Keratinocyte (primary cell): ENCODE data around the gene MFAP3L. TPM values are rescaled to one million over a fixed set of nuclear protein-coding genes. Genes with fewer than 3 reads are reported as not detected.

ENCODE experiments used
- DNase-seq: peaks from one replicate; pipeline ENCODE4 v3.0.0-alpha.2; 2011; ENCODE audit warnings: low read depth, missing footprints, low spot score
- FAIRE-seq: peaks from 2 replicates; lab custom pipeline; 2011; peaks lifted over from hg19 to GRCh38; lab: Jason Lieb, UNC
- H2AFZ ChIP-seq: 2 replicates; pipeline ENCODE4 v1.6.0; 2012; ENCODE audit warnings: low read length, control low read depth, inconsistent platforms; ENCODE audit not compliant: control insufficient read depth
- H3K27ac ChIP-seq: 2 replicates; pipeline ENCODE4 v1.5.1; 2011; ENCODE audit warnings: low read length; ENCODE audit not compliant: control insufficient read depth, insufficient read depth
- H3K27me3 ChIP-seq: 3 replicates; pipeline ENCODE4 v1.6.0; 2011; ENCODE audit warnings: low read length; ENCODE audit not compliant: control insufficient read depth, insufficient read depth; ENCODE audit errors: extremely low read depth
- H3K36me3 ChIP-seq, 2 experiments: 2 replicates in 1 of 2; 3 replicates in 1 of 2; pipeline ENCODE4 v1.5.1; 2011; ENCODE audit warnings: low read length in 2 of 2, mild to moderate bottlenecking in 1 of 2; ENCODE audit not compliant: control insufficient read depth in 2 of 2, insufficient read depth in 2 of 2; ENCODE audit errors: extremely low read depth in 1 of 2
- H3K4me1 ChIP-seq: 3 replicates; pipeline ENCODE4 v1.5.1; 2011; ENCODE audit warnings: low read length; ENCODE audit not compliant: control insufficient read depth, insufficient read depth; ENCODE audit errors: extremely low read depth
- H3K4me2 ChIP-seq: 3 replicates; pipeline ENCODE4 v1.6.0; 2011; ENCODE audit warnings: low read depth, low read length; ENCODE audit not compliant: control insufficient read depth, insufficient read depth; ENCODE audit errors: extremely low read depth
- H3K4me3 ChIP-seq, 3 experiments: fragments of 200-600 bp in 1 of 3; sonication (generic) in 1 of 3; 2 replicates in 2 of 3; 3 replicates in 1 of 3; pipeline ENCODE4 v1.5.1; 2011 to 2016; ENCODE audit warnings: low read length in 3 of 3, mild to moderate bottlenecking in 3 of 3, control low read depth in 2 of 3, inconsistent platforms in 1 of 3, low read depth in 1 of 3, mixed read lengths in 1 of 3, mixed run types in 1 of 3, moderate library complexity in 1 of 3; ENCODE audit not compliant: control insufficient read depth in 2 of 3, insufficient read depth in 2 of 3; ENCODE audit errors: extremely low read depth in 1 of 3
- H3K79me2 ChIP-seq: 2 replicates; pipeline ENCODE4 v1.6.0; 2012; ENCODE audit warnings: low read length; ENCODE audit not compliant: control insufficient read depth, insufficient read depth
- H3K9ac ChIP-seq: 3 replicates; pipeline ENCODE4 v1.6.0; 2011; ENCODE audit warnings: low read length; ENCODE audit not compliant: control insufficient read depth, insufficient read depth; ENCODE audit errors: extremely low read depth
- H3K9me1 ChIP-seq: 3 replicates; pipeline ENCODE4 v1.6.0; 2011; ENCODE audit warnings: low read length; ENCODE audit not compliant: control insufficient read depth, insufficient read depth; ENCODE audit errors: extremely low read depth
- H3K9me3 ChIP-seq: 2 replicates; pipeline ENCODE4 v1.5.1; 2012; ENCODE audit warnings: low read depth, low read length; ENCODE audit not compliant: control insufficient read depth
- H4K20me1 ChIP-seq: 3 replicates; pipeline ENCODE4 v1.6.0; 2011; ENCODE audit warnings: low read length; ENCODE audit not compliant: control insufficient read depth, insufficient read depth; ENCODE audit errors: extremely low read depth
- EZH2 ChIP-seq: IDR thresholded peaks from one replicate; pipeline ENCODE4 v1.6.1; 2012; ENCODE audit warnings: inconsistent platforms, mild to moderate bottlenecking, low read length, moderate library complexity
- dilution Hi-C: fragments of 300-500 bp; cut with MboI; formaldehyde crosslinking; loops from one replicate; pipeline ENCODE4 v1.7.0; 2020; ENCODE audit warnings: low sequenced_read_pairs; ENCODE audit not compliant: extremely low pct_ligation_motif_present
- polyA plus RNA-seq, 5 experiments: library from polyadenylated mRNA; depleted of rRNA in 3 of 5; stranded (reverse) in 3 of 5; stranded (forward) in 1 of 5; unstranded in 1 of 5; fragments of >200 nt; gene quantifications; 1 replicate in 1 of 5; 2 replicates in 3 of 5; 3 replicates in 1 of 5; pipeline versions ENCODE4 v1.2.1 to v1.2.3, GENCODE V29; 2011 to 2012; ENCODE audit warnings: missing spikeins in 2 of 5, low read depth in 1 of 5, low replicate concordance in 1 of 5
- TF ChIP-seq, protein P1 (sequence below), 3 experiments: IDR thresholded peaks in 1 of 3; conservative IDR thresholded peaks in 1 of 3; optimal IDR thresholded peaks in 1 of 3; 2 replicates in 2 of 3; 3 replicates in 1 of 3; pipeline versions ENCODE3 to v1.5.1; 2011; ENCODE audit warnings: low read length in 3 of 3, mild to moderate bottlenecking in 3 of 3, moderate library complexity in 2 of 3, control low read depth in 1 of 3, inconsistent platforms in 1 of 3; ENCODE audit not compliant: insufficient read depth in 2 of 3; ENCODE audit errors: extremely low read depth in 1 of 3

MFAP3L gene
- polyA plus RNA-seq, 1 donor (not counting 4 experiments of a cell fraction or from before 2014, with no cell fraction given): 7.6 TPM

DNA sequence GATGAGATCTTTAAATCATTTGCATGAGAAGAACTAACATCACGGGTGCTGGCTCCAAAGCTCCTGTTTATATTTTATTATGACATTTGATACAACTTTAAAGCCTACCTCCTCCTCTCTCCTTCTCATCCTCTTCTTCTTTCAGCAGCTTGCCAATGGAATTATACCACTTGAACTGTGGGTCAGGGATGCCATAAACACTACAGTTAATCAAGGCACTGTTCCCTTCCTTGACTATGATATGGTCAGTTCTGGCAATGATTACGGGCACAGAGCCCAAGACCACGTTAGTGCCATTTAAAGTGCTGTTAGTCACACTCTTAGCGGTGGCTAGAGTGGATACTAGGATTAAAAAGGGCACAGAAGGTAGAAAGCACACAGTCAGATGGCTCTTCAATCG lies 20.7 kb downstream of the MFAP3L start:
- DNase-seq (no peak), FAIRE-seq (no peak)
- Histone ChIP-seq H3K4me3 (no peak overlapping the region), H3K9ac (no peak overlapping the region), H3K27me3 (no peaks in the 10 kb centered on the region), H3K79me2 (no peaks in the 10 kb centered on the region), H3K4me1 (no peaks in the 10 kb centered on the region), H3K9me1 (no peaks in the 10 kb centered on the region), H4K20me1 (no peaks in the 10 kb centered on the region), H3K4me2 (no peak overlapping the region), H3K27ac (no peak overlapping the region), H3K9me3 (no peaks in the 10 kb centered on the region), H3K36me3 (no peaks in the 10 kb centered on the region), H2AFZ (no peak overlapping the region)
- TF ChIP-seq, protein P1, sequence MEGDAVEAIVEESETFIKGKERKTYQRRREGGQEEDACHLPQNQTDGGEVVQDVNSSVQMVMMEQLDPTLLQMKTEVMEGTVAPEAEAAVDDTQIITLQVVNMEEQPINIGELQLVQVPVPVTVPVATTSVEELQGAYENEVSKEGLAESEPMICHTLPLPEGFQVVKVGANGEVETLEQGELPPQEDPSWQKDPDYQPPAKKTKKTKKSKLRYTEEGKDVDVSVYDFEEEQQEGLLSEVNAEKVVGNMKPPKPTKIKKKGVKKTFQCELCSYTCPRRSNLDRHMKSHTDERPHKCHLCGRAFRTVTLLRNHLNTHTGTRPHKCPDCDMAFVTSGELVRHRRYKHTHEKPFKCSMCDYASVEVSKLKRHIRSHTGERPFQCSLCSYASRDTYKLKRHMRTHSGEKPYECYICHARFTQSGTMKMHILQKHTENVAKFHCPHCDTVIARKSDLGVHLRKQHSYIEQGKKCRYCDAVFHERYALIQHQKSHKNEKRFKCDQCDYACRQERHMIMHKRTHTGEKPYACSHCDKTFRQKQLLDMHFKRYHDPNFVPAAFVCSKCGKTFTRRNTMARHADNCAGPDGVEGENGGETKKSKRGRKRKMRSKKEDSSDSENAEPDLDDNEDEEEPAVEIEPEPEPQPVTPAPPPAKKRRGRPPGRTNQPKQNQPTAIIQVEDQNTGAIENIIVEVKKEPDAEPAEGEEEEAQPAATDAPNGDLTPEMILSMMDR (optimal IDR thresholded peaks at IDR 0.05 in 1 of 3, IDR thresholded peaks at IDR 0.05 in 1 of 3, conservative IDR thresholded peaks at IDR 0.05 in 1 of 3; ENCODE audit: extremely low read depth in 1 of 3, insufficient read depth in 2 of 3, low read length in 3 of 3): no peak
- TF ChIP-seq EZH2: no peak
- dilution Hi-C loops: no loop called here

DNA sequence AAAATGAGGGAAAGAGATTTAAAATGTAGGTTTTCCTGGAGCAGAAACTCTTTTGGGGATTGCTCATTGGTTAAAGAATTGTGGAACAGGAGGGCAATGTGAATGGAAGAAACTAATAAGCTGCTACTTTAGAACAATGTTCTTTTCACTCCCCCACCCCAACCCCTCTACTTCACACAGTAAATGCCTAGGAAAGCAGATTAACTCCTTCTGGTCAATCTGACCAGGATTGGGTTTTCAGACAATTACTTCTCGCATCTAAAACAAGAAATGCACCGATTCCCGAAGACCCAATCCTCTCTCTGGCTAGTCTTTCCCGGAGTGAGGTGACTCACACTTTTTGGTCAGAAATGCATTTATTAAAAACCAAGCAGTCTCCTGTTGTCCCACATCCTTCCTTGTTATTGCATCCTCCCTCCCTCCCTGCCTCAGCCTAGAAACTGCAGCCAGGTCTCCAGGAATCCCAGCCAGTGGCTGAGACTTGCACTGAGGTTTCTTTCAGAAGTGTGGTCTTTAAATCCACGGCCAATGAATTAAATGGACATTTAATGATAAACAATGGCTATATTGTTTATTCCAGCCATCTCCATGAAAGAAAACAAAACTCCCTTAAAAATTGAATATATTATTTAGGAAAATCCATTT lies 21.4 kb downstream of the MFAP3L start:
- no peak overlapping the region for H3K4me3 ChIP-seq
- no peak overlapping the region for H3K4me2 ChIP-seq
- H3K4me1 ChIP-seq: no peaks in the 10 kb centered on the region
- no peaks in the 10 kb centered on the region for H3K9me1 ChIP-seq
- no peak for FAIRE-seq
- H3K27me3 ChIP-seq: no peaks in the 10 kb centered on the region
- no peak overlapping the region for H3K27ac ChIP-seq
- no peaks in the 10 kb centered on the region for H3K36me3 ChIP-seq
- H3K9me3 ChIP-seq: no peaks in the 10 kb centered on the region
- dilution Hi-C loops: no loop called here
- H3K79me2 ChIP-seq: no peaks in the 10 kb centered on the region
- TF ChIP-seq, protein P1 (optimal IDR thresholded peaks at IDR 0.05 in 1 of 3, IDR thresholded peaks at IDR 0.05 in 1 of 3, conservative IDR thresholded peaks at IDR 0.05 in 1 of 3; ENCODE audit: extremely low read depth in 1 of 3, insufficient read depth in 2 of 3, low read length in 3 of 3): no peak
- TF ChIP-seq EZH2: no peak
- DNase-seq: no peak
- no peak overlapping the region for H3K9ac ChIP-seq
- no peak overlapping the region for H2AFZ ChIP-seq
- no peaks in the 10 kb centered on the region for H4K20me1 ChIP-seq
